T-helper 2 cell treated with Interferon-gamma antibody and Interleukin-4, amounts not matched to agents 5 μg/mL and 100 μg/mL, for 36 hours (primary cell): ENCODE data around the gene NEUROD4.

Source experiments
- DNase-seq: peaks from one replicate; pipeline ENCODE4 v3.0.0; 2021; ENCODE audit warnings: low spot score
- H3K27ac Mint-ChIP-seq: one replicate; pipeline ENCODE4 v1.8.0; 2021; ENCODE audit warnings: mild to moderate bottlenecking, mixed read lengths
- H3K27me3 Mint-ChIP-seq: one replicate; pipeline ENCODE4 v1.8.0; 2021; ENCODE audit warnings: low read depth, mixed read lengths
- H3K36me3 Mint-ChIP-seq: one replicate; pipeline ENCODE4 v1.8.0; 2021; ENCODE audit warnings: low read depth, mixed read lengths
- H3K4me1 Mint-ChIP-seq: one replicate; pipeline ENCODE4 v1.8.0; 2021; ENCODE audit warnings: low read depth, mixed read lengths
- H3K4me3 Mint-ChIP-seq: one replicate; pipeline ENCODE4 v1.8.0; 2022; ENCODE audit warnings: mild to moderate bottlenecking, moderate library complexity, mixed read lengths
- H3K9me3 Mint-ChIP-seq: one replicate; pipeline ENCODE4 v1.8.0; 2021; ENCODE audit warnings: mixed read lengths

NEUROD4 gene

GRCh38 chr12:55060470-55060869 lies 40.7 kb downstream of the NEUROD4 start:
- H3K27me3 Mint-ChIP-seq, result peaks cover 13% of the 10 kb centered on the region
- H3K4me3 Mint-ChIP-seq, result no peak overlapping the region
- no peak overlapping the region for H3K27ac Mint-ChIP-seq
- peaks cover 16% of the 10 kb centered on the region for H3K4me1 Mint-ChIP-seq
- H3K36me3 Mint-ChIP-seq, result no peaks in the 10 kb centered on the region
- peak; percentile 68 for DNase-seq
- no peaks in the 10 kb centered on the region for H3K9me3 Mint-ChIP-seq

DNA sequence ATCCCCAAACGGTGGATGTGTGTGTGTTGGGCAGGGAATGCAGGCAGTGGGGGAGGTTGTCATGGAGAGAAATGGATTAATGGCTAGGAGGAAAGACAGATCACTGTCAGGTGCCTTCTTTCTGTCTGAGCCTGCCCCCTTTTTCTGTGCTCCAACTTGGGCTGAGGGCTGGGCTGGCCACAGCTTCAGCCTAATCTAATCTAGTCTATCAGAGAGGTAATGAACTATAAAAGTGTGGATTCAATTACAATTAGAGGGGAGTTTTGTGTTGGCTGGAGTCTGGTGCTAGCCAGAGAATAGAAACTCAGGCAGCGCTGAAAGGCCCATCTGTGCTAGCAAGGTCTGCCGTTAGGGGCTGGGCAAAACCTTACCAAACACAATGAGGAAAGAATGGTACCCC lies 41.2 kb downstream of the NEUROD4 start:
- DNase-seq, result no peak

DNA sequence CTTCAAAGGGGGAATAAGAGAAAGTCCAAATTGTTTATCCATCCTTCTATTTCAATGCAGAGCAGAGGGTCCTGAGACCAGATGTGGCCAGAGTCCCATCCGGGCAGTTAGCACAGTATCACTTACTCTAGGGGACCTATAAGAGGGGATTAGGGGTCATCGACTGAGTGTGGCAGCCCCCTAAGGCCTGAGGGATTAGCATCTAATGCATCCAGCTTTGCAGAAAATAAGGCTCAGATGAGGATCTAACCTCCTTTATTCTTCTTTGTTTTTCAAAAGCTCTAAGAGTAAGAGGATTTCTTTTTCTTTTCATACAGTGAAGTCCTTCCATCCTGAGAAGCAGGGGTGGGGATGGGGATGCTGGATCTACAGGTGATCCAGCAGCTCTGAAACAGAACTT lies 43.5 kb downstream of the NEUROD4 start:
- DNase-seq, result no peak
- peaks cover 16% of the 10 kb centered on the region for H3K4me1 Mint-ChIP-seq
- no peak overlapping the region for H3K4me3 Mint-ChIP-seq
- H3K9me3 Mint-ChIP-seq, result no peaks in the 10 kb centered on the region
- H3K36me3 Mint-ChIP-seq, result no peaks in the 10 kb centered on the region
- H3K27ac Mint-ChIP-seq, result no peak overlapping the region
- H3K27me3 Mint-ChIP-seq, result peaks cover 15% of the 10 kb centered on the region

More for the DNA sequence above, 41.2 kb downstream of the NEUROD4 start:
- peaks cover 16% of the 10 kb centered on the region for H3K4me1 Mint-ChIP-seq
- H3K27me3 Mint-ChIP-seq, result peaks cover 14% of the 10 kb centered on the region
- H3K4me3 Mint-ChIP-seq, result no peak overlapping the region
- no peaks in the 10 kb centered on the region for H3K9me3 Mint-ChIP-seq
- H3K36me3 Mint-ChIP-seq, result no peaks in the 10 kb centered on the region
- H3K27ac Mint-ChIP-seq, result no peak overlapping the region

GRCh38 chr12:55065535-55065934 lies 45.8 kb downstream of the NEUROD4 start:
- Mint-ChIP-seq H3K27me3 (peaks cover 15% of the 10 kb centered on the region), H3K4me3 (no peak overlapping the region), H3K36me3 (no peaks in the 10 kb centered on the region), H3K9me3 (no peaks in the 10 kb centered on the region), H3K27ac (no peak overlapping the region), H3K4me1 (peaks cover 6% of the 10 kb centered on the region)
- no peak for DNase-seq

DNA sequence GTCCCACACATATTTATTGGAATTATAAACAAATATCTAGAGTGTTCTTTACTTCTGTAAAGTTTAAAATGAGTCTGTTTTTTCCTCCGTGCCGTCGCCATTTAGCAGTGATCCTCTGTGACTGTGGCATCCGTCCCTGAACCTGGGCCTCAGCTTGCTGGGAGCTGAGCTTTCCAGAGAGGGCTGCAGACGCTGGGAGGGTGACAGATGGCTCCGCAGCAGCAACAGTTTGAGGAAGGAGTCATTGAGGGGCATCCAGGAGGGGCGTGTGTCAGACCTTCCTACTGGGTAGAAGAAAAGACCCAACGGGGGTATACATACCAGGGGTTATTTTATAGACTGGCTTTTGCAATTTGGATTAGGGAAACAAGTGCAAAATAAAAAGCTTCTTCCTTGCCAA lies 47.9 kb downstream of the NEUROD4 start:
- Mint-ChIP-seq H3K36me3 (no peaks in the 10 kb centered on the region), H3K27ac (no peak overlapping the region), H3K27me3 (peaks cover 15% of the 10 kb centered on the region), H3K4me1 (peaks cover 1% of the 10 kb centered on the region), H3K4me3 (no peak overlapping the region), H3K9me3 (no peaks in the 10 kb centered on the region)
- DNase-seq, result no peak

- Mint-ChIP-seq H3K4me1 (peaks cover 4% of the 10 kb centered on the region), H3K27me3 (peaks cover 14% of the 10 kb centered on the region), H3K27ac (no peak overlapping the region), H3K36me3 (no peaks in the 10 kb centered on the region), H3K4me3 (no peak overlapping the region), H3K9me3 (no peaks in the 10 kb centered on the region)
- DNase-seq, result peak; percentile 14
Measured at GRCh38 chr12:55068416-55069010, 48.7 kb downstream of the NEUROD4 start.

GRCh38 chr12:55072083-55072482 lies 52.3 kb downstream of the NEUROD4 start:
- Mint-ChIP-seq H3K4me3 (no peak overlapping the region), H3K9me3 (no peaks in the 10 kb centered on the region), H3K36me3 (no peaks in the 10 kb centered on the region), H3K27ac (peak overlapping the region; percentile 33), H3K4me1 (peaks cover 5% of the 10 kb centered on the region), H3K27me3 (peaks cover 21% of the 10 kb centered on the region)
- peak; percentile 69 for DNase-seq

- H3K36me3 Mint-ChIP-seq, result no peaks in the 10 kb centered on the region
- no peak overlapping the region for H3K27ac Mint-ChIP-seq
- H3K27me3 Mint-ChIP-seq, result peaks cover 28% of the 10 kb centered on the region
- H3K4me3 Mint-ChIP-seq, result no peak overlapping the region
- peaks cover 5% of the 10 kb centered on the region for H3K4me1 Mint-ChIP-seq
- DNase-seq, result peak; percentile 59
- no peaks in the 10 kb centered on the region for H3K9me3 Mint-ChIP-seq
Measured at GRCh38 chr12:55073043-55074022, 53.6 kb downstream of the NEUROD4 start.

GRCh38 chr12:55074806-55075205 lies 55.0 kb downstream of the NEUROD4 start:
- no peak for DNase-seq
- no peak overlapping the region for H3K4me3 Mint-ChIP-seq
- H3K9me3 Mint-ChIP-seq, result no peaks in the 10 kb centered on the region
- peaks cover 42% of the 10 kb centered on the region for H3K27me3 Mint-ChIP-seq
- H3K27ac Mint-ChIP-seq, result no peak overlapping the region
- H3K4me1 Mint-ChIP-seq, result peaks cover 5% of the 10 kb centered on the region
- no peaks in the 10 kb centered on the region for H3K36me3 Mint-ChIP-seq
